ENCODE results near the gene ADAMTSL4.
"Not testable (repeated sequence)": the region's sequence is repeated elsewhere in the genome, so short reads cannot be mapped to it uniquely, and the experiment has no call there.

Gene ADAMTSL4

GRCh38 chr1:150602372-150602771 lies 53.2 kb downstream of the ADAMTSL4 start:
- peaks cover 12% of the 10 kb centered on the region for H3K36me3 Mint-ChIP-seq (ENCODE audit: low read depth)
- not testable (repeated sequence) for H3K27ac Mint-ChIP-seq, DNase-seq, H3K4me3 Mint-ChIP-seq, H3K27me3 Mint-ChIP-seq, H3K9me3 Mint-ChIP-seq
- peaks cover 28% of the 10 kb centered on the region for H3K4me1 Mint-ChIP-seq (ENCODE audit: low read depth)

- Mint-ChIP-seq H3K27ac (peak overlapping the region; percentile 95), H3K27me3 (no peaks in the 10 kb centered on the region), H3K4me3 (no peak overlapping the region), H3K36me3 (ENCODE audit: low read depth) (peaks cover 12% of the 10 kb centered on the region), H3K9me3 (no peaks in the 10 kb centered on the region), H3K4me1 (ENCODE audit: low read depth) (peaks cover 28% of the 10 kb centered on the region)
- no peak for DNase-seq
These were observed 54.5 kb downstream of the ADAMTSL4 start for GRCh38 chr1:150603711-150604110.

DNA sequence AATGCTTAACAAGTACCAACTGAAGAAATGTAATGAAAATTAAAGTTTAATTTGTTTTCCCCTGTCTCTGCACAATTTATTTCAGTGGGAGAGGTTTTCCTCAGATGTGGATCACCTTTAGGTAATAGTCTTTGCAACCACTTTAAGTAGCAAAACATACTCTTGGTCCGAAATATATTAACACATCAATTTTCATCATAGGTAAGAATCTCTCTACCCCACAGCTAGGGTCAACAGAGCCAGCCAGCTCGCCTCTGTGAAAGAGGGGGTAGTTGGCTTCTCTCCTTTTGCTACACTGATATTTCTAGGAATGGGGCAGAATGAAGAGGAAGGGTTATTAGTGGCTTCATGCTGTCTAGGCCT lies 55.0 kb downstream of the ADAMTSL4 start:
- Mint-ChIP-seq H3K4me1 (ENCODE audit: low read depth) (peaks cover 28% of the 10 kb centered on the region), H3K27me3 (no peaks in the 10 kb centered on the region), H3K27ac (peak overlapping the region; percentile 95), H3K36me3 (ENCODE audit: low read depth) (peaks cover 12% of the 10 kb centered on the region), H3K9me3 (no peaks in the 10 kb centered on the region), H3K4me3 (peak overlapping the region; percentile 5)
- no peak for DNase-seq

GRCh38 chr1:150605451-150605731 lies 56.2 kb downstream of the ADAMTSL4 start:
- Mint-ChIP-seq H3K27ac (peak overlapping the region; percentile 95), H3K4me1 (ENCODE audit: low read depth) (peaks cover 31% of the 10 kb centered on the region)
- H3K4me3 Mint-ChIP-seq; H3K36me3 Mint-ChIP-seq (ENCODE audit: low read depth); H3K9me3 Mint-ChIP-seq; H3K27me3 Mint-ChIP-seq; DNase-seq: not testable (repeated sequence)

GRCh38 chr1:150606463-150607142 lies 57.4 kb downstream of the ADAMTSL4 start:
- Mint-ChIP-seq H3K27me3 (no peaks in the 10 kb centered on the region), H3K9me3 (no peaks in the 10 kb centered on the region), H3K4me1 (ENCODE audit: low read depth) (peaks cover 40% of the 10 kb centered on the region), H3K36me3 (ENCODE audit: low read depth) (peaks cover 3% of the 10 kb centered on the region), H3K4me3 (no peak overlapping the region), H3K27ac (peak overlapping the region; percentile 50)
- DNase-seq = no peak

DNA sequence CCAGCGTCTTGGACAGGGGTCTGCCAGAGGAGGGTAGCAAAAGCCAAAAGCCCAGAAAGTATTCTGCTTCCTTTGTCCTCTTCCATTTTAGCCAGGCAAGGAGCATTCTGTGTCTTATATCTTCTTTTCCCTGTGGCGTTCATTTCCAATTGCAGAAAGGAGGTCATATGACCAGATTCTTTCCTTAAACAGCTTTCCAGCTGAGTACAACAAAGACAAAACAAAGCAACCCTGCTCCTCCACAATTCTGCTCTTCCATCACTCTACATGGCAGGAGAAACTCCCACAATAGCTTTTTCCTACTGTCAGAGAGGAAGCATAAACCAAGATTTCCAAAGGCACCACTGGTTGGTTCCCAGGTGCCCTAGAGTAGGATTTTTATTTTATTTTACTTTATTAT lies 60.5 kb downstream of the ADAMTSL4 start:
- no peak overlapping the region for H3K4me3 Mint-ChIP-seq
- peaks cover 28% of the 10 kb centered on the region for H3K36me3 Mint-ChIP-seq (ENCODE audit: low read depth)
- peak overlapping the region; percentile 50 for H3K27ac Mint-ChIP-seq
- no peaks in the 10 kb centered on the region for H3K9me3 Mint-ChIP-seq
- no peaks in the 10 kb centered on the region for H3K27me3 Mint-ChIP-seq
- DNase-seq = no peak
- H3K4me1 Mint-ChIP-seq (ENCODE audit: low read depth) = peaks cover 55% of the 10 kb centered on the region
